GM19395 (cell line): ENCODE measurements around the gene ZSWIM2.
"Not testable (repeated sequence)": the region's sequence is repeated elsewhere in the genome, so short reads cannot be mapped to it uniquely, and the experiment has no call there.

Experiments
- ATAC-seq: cut with Tn5 transposase; IDR thresholded peaks from one replicate; pipeline ENCODE4 v1.9.1; 2021; ENCODE audit warnings: mild to moderate bottlenecking, moderate library complexity; ENCODE audit not compliant: unreplicated experiment

Gene ZSWIM2

GRCh38 chr2:186842373-186842772 lies 6.6 kb downstream of the ZSWIM2 start:
- no peak for ATAC-seq

DNA sequence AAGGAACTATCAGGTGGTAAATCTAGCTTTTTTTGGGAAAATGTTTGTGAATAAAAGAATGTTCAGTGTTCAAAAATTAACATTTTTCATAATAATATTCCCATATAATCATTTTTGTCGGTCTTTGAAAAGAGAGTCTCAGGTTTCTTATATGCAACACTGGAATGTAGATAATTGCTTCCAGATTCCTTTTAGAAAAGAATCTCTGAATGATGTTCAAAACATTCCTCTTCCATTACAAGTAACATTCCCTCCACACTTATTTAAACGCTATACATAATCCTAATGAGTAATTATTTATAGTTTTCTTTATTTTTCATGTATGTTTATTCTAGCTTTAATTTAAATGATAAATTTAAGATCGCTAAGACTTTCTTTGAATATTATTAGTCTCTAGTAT lies 7.0 kb downstream of the ZSWIM2 start:
- no peak for ATAC-seq

GRCh38 chr2:186835628-186836027 lies 13.3 kb downstream of the ZSWIM2 start:
- no peak for ATAC-seq

- ATAC-seq, result no peak
Measured at GRCh38 chr2:186827862-186828492, 21.0 kb downstream of the ZSWIM2 start.

DNA sequence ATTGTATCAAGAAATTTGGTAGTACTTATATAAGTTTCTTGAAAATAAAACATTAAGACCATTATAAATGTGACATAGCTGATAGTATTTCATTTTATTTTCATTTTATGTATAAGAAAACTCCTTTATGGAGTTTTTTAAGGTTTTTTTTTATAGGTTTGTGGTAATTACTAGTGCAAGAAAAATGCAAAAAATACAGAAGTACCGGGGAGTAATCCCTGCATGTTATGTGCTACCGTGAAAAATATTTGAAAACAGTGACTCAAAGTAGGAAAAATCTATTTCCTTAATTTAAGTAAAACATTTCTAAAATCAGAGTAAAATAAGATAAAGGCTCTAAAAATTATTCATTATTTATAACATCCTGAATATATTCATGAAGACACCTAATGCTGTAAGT lies 21.6 kb downstream of the ZSWIM2 start:
- no peak for ATAC-seq

GRCh38 chr2:186822323-186822722 lies 26.6 kb downstream of the ZSWIM2 start:
- ATAC-seq, result no peak

DNA sequence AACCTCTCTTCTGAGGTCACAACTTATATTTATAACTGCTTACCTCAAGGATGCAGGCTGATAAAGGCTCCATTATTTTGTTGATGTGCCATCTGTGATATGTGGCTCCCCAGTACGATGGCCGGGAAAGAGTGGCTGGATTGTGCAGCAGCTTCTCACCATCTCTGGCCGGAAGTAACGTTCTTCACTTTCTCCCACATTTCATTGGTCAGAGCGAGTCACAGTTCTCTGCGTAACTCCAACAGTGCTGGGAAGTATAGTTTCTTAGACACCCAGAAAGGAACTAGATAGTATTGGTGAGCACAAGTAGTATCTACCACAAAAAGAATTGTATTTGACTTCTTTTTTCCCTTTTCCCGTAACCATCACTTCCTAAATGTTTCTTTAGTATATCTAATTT lies 28.7 kb downstream of the ZSWIM2 start:
- ATAC-seq, result no peak

- not testable (repeated sequence) for ATAC-seq
Measured at GRCh38 chr2:186811760-186812159, 37.2 kb downstream of the ZSWIM2 start.

GRCh38 chr2:186806591-186806990 lies 42.4 kb downstream of the ZSWIM2 start:
- no peak for ATAC-seq

- not testable (repeated sequence) for ATAC-seq
Measured at GRCh38 chr2:186798604-186799003, 50.4 kb downstream of the ZSWIM2 start.

DNA sequence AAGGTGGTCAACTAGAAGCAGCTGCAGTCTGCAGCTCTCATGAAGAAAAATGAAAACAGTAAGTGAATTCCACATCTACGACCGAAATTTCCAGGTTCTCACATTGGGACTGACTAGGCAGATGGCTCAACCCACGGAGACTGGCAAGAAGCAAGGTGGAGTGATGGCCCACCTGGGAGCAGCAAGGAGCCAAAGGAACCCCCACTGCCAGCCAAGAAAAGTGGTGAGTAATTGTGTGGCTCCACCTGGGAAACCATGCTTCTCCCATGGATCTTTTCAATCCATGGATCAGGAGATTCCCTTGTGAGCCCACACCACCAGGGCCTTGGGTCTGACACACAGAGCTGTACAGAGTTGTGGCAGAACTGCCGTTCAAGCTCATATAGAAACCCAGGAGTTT lies 64.0 kb downstream of the ZSWIM2 start:
- no peak for ATAC-seq

GRCh38 chr2:186783254-186783653 lies 65.7 kb downstream of the ZSWIM2 start:
- ATAC-seq, result no peak

- ATAC-seq, result no peak
Measured at GRCh38 chr2:186780701-186781316, 68.2 kb downstream of the ZSWIM2 start.
